ENCODE data around the gene KLK6.
"Not testable (repeated sequence)": the region's sequence is repeated elsewhere in the genome, so short reads cannot be mapped to it uniquely, and the experiment has no call there.

Gene KLK6

DNA sequence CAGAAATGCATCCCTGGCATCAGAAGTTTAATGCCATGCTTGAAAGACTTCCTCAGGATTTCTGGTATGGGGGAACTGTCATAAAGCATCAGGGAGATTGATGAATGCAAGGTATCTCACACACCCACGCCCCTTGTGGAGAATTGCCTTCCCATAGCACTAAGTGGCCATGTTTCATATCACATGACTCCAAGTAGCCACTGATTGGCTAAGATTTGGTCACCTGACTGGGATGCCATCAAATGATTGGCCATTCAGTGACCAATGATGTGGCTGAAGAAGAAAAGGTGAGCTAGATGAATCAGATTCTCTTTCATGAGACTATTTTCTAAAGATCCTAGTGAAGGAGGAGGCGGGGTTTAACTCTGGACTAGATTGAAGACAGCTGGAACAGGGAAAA, 24.7 kb upstream of the KLK6 start:
- in situ Hi-C loops (cut with MboI; ENCODE audit: low sequenced_read_pairs), result no loop called here

DNA sequence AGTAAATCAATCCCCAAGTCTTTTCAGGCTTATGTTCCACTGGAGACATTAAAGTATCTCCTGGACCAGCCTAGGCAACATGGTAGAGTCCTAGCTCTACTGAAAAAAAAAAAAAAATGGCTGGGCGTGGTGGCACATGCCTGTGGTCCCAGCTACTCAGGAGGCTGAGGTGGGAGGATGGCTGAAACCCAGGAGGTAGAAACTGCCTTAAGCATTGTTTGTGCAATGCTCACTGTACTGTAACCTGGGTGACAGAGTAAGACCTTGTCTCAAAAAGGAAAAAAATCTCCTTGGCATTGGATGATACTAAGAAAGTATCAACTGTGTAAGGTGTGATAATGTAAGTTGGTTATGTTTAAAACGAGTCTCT, 23.3 kb upstream of the KLK6 start:
- in situ Hi-C loops (cut with MboI; ENCODE audit: low sequenced_read_pairs), result no loop called here

DNA sequence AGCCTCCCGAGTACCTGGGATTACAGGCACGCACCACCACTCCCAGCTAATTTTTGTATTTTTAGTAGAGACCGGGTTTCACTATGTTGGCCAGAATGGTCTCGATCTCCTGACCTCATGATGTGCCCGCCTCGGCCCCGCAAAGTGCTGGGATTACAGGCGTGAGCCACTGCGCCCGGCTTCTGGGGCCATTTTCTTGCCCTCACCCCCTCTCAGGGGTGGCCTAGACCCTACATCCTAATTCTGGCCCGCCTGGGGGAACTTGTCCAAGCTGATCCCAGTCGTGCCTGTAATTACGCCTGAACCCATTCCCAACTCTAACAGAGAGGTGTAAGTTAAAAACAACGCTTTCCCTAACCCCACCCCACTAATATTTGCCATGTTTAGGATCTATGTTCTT, 15.0 kb upstream of the KLK6 start:
- in situ Hi-C loops (cut with MboI; ENCODE audit: low sequenced_read_pairs), result not testable (repeated sequence)

DNA sequence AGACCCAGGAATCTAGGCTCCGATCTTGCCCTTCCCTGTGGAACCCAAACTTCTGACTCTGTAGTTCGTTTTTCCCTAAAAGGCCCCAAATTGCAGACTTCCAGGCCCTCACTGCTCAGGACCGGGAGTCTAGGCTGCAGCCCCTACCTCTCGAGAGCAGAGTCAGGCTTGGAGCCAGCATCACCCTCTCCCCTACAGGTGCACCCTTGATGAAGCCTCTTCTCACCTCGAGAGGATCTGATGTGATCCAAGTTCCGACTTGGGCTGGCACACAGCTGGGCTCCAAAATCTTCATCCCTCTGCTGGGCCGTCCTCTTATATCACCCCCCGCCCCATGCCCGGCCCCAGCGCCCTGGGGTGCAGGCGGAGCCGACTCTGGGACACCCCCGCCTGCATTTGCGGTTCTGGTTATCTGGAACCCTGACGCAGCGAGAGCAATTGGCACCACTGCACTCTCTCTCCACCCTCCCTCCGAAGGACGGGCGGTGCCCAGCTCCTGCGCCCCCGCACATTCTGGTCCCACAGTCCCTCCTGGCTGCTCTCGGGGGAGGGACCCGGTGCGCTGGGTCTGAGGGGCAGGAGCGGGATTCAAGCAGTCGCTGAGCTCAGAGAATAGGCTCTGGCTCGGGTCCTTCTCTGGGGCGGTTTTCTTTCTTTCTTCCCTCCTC, 14.4 kb upstream of the KLK6 start, which contains the start of gene KLK7:
TSS of gene KLK7 (minus strand) at position 293 of the 668 bp plus-strand sequence. CDS start 1,518 bp downstream, outside the sequence.
- in situ Hi-C loops (cut with MboI; ENCODE audit: low sequenced_read_pairs), result no loop called here

DNA sequence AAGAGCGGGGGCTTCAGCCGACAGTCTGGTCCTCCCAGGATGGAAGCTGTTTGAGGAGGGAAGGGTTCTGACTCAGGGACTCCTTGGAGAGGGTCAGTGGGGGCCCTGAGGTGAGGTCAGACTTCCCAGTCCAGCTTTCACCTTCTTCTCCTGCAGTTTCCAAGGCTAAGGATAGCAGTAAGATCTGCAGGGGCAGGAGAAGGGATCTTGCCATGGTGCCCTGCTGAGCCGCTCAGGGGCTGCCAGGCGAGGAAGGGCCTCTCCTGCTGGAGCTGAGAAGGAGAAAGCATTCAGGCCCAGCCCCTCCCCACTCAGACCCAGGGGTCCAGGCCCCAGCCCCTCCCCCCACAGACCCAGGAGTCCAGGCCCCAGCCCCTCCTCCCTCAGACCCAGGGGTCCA, 12.8 kb upstream of the KLK6 start:
- in situ Hi-C loops (cut with MboI; ENCODE audit: low sequenced_read_pairs), result no loop called here

DNA sequence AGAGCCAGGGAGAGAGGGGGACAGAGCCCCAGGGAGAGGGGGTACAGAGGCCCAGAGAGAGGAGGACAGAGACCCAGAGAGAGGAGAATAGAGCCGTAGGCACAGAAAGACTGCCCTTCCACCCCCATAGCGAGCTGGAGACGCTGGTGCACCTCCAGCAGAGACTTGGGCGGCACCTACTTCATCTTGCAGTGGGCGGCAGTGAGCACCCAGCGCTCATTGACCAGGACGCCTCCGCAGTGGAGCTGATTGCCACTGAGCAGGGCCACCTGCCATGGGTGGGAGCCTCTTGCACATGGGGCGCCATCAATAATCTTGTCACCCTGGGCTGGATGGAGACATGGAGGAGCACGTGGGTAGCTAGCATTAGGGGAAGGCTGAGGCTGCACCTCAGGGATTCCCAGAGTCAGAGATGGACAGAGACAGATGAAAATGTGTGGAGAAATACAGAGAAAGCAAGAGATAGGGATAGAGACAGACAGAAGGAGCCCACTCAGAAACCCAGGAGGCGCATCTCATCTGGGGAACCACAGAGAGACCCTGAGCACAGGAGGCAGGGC, 12.3 kb upstream of the KLK6 start:
- in situ Hi-C loops (cut with MboI; ENCODE audit: low sequenced_read_pairs), result no loop called here

DNA sequence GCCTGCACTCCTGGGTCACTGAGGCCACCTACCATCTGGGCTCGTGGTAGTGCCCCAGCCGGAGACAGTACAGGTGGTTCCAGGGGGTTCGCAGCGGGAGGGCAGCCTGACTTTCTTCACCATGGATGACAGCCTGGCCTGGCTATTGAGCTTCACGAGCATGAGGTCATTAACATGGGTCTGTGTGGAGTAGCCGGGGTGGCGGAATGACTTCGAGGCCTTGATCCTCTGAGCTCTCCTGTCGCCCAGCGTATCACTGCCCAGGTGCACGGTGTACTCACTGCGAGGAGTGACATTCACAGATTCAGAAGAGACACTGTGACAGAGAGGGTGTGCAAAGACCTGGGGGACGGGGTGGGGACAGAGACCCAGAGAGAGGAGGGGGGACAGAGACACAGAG, 10.8 kb upstream of the KLK6 start:
- in situ Hi-C loops (cut with MboI; ENCODE audit: low sequenced_read_pairs), result no loop called here

DNA sequence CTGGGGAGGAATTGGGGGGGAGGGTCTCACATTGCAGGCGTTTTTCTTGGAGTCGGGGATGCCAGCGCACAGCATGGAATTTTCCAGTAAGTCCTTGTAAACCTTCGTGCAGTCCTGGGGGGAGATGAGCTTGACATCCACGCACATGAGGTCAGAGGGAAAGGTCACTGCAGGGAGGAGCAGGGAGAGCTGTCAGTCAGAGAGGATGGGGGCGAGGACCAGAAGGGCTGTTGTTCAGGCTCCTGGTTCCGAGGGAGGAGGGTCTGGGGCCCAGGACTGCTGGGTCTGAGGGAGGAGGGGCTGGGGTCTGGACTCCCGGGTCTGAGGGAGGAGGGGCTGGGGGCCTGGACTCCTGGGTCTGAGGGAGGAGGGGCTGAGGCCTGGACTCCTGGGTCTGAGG, 10.4 kb upstream of the KLK6 start:
- in situ Hi-C loops (cut with MboI; ENCODE audit: low sequenced_read_pairs), result no loop called here

DNA sequence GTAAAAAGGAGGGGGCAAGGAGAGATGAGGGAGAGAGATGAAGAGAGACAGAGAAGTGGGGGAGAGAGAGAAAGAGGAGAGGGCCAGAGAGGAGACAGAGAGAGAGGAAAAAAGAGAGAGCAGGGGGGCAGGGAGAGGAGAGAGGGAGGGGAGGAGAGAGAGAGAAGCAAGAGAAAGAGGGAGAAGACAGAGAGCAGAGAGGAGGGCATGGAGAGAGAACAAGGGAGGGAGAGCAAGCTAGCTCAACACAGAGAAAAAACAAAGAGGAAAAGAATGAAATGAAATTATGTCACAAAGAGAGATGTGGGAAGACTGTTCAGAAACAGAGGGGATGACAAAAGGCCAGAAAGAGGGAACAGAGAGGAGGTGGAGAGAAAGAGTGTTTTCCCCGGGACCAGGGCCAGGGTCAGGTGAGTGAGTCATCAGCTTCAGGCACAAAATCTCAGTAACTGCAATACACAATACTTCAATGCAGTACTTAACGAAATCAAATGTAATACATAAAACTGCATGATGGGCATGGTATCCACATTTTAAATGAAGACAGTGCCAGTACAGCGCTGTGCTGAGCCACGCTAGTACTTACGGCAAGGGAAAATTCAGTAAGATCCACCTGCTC, 9.5 kb upstream of the KLK6 start:
- in situ Hi-C loops (cut with MboI; ENCODE audit: low sequenced_read_pairs), result no loop called here

DNA sequence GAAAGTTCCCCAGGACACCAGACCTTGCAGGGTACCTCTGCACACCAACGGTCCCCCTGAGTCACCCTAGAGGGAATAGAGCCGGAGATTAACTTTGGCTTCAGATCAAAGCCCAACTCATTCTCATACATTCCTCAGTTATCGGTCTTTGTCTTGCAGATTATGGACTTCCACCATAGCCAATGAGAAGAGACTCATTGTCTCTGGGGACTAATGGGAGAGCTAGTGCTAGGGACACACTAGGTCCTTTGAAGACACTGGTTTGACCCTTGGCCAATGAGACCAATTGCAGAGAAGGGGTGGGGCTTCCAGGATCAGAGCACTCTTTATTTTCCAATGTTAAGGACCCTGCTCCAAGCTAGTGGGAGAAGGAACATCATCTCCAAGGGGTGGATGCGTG, 8.2 kb upstream of the KLK6 start:
- in situ Hi-C loops (cut with MboI; ENCODE audit: low sequenced_read_pairs), result no loop called here

DNA sequence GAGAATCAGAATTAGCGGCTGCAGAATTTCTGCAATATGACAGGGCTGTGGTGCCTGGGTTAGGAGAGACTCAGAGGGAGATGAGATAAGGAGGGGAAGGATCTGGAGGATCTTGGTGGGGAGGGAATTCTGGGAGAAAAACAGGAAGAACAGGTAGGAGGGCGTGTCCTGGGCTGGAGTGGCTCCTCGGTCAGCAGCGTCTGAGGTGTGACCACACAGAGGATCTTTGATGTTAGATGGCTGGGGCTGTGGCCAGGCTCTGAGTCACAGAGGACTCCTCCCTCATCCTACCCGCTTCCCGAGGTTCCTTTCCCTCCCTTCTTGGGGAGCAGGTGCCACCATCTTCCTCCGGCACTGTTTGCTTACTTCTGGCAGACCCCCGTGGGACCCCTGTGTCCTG, 6.4 kb upstream of the KLK6 start:
- in situ Hi-C loops (cut with MboI; ENCODE audit: low sequenced_read_pairs), result no loop called here

DNA sequence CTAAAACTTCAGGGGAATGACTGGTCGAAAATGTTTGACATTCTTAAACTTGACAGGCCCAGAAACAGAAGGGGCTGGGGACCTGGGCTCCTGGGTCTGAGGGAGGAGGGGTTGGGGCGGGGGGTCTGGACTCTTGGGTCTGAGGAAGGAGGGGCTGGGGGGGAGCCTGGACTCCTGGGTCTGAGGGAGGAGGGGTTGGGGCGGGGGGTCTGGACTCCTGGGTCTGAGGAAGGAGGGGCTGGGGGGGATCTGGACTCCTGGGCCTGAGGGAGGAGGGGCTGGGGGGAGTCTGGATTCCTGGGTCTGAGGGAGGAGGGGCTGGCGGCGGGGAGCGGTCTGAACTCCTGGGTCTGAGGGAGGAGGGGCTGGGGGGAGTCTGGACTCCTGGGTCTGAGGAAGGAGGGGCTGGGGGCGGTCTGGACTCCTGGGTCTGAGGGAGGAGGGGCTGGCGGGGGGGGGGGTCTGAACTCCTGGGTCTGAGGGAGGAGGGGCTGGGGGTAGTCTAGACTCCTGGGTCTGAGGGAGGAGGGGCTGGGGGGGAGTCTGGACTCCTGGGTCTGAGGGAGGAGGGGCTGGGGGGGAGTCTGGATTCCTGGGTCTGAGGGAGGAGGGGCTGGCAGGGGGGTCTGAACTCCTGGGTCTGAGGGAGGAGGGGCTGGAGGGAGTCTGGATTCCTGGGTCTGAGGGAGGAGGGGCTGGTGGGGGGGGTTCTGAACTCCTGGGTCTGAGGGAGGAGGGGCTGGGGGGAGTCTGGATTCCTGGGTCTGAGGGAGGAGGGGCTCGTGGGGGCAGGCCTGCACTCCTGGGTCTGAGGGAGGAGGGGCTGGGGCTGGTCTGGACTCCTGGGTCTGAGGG, 5.5 kb upstream of the KLK6 start:
- in situ Hi-C loops (cut with MboI; ENCODE audit: low sequenced_read_pairs), result no loop called here

DNA sequence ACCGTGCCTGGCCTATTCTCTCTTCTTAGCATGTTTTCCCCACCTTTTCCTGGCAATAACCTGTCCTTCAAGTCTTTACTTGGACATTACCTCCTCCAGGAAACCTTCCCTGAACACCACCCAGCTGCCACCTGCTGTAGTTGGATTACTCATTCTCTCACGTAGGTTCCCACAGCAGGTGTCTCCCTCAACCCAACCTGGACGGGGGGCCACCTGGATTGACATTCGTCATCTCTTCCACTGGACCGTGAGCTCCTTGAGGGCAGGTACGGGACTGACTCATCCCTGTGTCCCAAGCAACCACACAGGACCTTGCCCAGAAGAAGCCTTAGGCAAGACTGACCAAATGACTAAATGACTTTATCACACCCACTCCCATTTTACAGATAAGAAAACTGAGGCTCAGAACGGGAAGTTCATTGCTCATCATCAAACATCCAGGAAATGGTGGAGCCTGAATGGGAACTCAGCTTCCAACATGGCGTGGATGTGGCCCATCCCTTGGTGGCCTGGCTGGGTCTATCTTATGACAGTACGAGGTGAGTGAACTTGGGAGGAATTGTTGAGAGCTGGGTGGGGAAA, 3.5 kb upstream of the KLK6 start:
- in situ Hi-C loops (cut with MboI; ENCODE audit: low sequenced_read_pairs), result no loop called here

DNA sequence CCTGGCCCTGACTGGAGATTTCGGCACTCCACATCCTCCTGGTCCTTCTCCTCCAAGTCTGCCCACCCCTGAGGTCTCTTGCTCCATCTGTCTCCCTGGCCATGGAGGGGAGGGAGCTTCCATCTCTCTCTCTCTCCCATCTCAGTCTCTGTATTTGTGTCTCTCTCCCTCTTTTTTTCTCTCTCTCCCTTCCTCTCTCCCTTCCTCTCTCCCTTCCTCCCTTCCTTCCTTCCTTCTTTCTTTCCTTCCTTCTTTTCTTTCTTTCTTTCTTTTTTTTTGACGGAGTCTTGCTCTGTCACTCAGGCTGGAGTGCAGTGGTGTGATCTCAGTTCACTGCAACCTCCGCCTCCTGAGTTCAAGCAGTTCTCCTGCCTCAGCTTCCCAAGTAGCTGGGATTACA, 419 bp upstream of the KLK6 start:
- in situ Hi-C loops (cut with MboI; ENCODE audit: low sequenced_read_pairs), result not testable (repeated sequence)

DNA sequence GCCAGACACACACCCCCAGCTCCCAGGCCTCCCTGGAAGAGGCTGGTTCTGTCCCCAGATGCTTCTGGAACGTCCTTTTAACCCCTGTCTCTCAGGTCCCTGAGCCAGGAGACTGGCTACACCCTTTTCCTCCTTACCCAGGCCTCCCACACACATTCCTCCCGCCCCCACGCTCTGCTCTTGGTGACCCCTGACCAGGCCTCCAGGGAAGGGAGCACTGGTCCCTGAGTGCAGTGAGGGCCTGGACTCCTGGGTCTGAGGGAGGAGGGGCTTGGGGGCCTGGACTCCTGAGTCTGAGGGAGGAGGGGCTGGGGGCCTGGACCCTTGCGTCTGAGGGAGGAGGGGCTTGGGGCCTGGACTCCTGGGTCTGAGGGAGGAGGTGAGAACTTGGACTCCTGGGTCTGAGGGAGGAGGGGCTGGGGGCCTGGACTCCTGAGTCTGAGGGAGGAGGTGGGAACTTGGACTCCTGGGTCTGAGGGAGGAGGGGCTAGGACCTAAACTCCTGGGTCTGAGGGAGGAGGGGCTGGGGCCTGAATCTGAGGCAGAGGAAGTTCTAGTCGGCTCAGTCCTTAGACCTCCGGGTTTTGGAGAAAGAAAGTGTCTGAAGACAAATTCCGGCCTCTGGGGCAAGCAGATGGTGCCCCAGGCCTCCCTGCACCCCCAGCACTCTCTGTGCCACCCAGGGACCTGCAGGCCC, 527 bp downstream of the KLK6 start:
- in situ Hi-C loops (cut with MboI; ENCODE audit: low sequenced_read_pairs), result no loop called here

DNA sequence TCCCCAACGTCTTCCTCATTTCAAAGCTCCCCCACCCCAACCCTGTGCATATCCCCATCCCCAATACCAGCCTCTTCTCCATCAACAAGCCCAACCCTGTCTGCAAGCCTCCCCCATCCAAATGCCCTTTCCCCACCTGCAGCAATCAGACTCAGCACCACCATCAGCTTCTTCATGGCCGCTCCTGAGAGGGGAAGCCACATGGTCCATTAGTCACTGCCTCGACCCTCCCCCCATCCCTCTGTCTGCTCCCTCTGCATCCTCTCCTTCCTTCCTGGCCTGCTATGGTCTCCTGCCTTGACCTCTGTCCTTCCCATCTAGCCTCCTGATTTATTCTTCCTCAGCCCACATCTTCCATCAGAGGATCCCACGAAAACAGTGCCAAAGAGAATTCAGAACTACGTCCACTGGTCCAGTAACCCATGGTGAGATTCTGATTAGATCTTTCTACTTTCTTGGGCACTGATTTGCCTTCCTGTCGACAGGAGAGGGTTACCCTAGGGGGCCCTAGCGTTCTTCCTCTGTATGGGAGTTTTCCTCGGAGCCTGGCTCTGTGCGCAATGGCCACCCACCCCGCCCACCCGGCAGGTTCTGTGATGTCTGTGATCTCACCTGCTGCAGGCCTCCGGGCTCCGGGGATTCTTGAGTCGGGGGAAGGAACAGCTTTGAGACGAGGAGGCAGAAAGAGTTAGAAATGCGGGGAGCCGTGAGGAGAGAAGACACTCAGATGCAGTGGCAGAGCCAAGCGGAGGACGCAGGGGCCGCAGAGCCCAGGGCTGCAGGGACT, 1.3 kb downstream of the KLK6 start:
- in situ Hi-C loops (cut with MboI; ENCODE audit: low sequenced_read_pairs), result no loop called here

DNA sequence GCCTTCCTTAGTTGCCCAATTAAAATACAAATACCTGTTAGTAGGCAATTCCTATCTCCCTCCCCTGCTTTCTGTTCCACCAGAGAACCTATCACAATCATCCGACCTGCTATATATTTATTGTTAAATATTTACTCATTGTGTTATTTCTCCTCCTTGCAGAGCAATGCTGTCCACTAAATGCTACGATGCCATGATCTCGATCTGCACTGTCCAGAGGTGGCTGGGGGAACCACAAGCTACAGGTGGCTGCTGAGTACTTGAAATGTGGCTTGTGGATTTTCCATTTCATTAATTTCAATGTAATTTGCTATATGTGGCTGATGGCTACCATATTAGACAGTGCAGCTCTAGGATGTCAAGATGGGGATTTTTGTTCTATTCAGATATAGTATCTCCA, 5.1 kb downstream of the KLK6 start:
- in situ Hi-C loops (cut with MboI; ENCODE audit: low sequenced_read_pairs), result no loop called here

DNA sequence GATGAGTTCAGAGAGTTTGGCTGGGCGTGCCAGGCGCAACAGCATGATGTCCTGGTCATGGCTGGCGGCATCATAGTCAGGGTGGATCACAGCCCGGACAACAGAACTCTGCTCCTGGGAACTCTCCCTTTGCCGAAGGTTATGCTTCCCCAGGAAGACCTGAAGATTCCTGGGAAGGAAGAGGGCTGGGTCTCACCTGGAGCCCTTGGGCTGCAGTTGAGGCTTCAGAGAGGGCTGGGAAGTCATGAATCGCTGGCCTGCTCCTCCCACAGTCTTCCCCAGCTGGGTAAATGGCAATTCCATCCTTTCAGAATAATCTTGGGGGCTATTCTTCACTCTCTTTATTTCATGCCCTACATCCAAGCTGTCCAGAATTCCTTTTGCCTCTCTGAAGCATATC, 6.0 kb downstream of the KLK6 start:
- in situ Hi-C loops (cut with MboI; ENCODE audit: low sequenced_read_pairs), result no loop called here

DNA sequence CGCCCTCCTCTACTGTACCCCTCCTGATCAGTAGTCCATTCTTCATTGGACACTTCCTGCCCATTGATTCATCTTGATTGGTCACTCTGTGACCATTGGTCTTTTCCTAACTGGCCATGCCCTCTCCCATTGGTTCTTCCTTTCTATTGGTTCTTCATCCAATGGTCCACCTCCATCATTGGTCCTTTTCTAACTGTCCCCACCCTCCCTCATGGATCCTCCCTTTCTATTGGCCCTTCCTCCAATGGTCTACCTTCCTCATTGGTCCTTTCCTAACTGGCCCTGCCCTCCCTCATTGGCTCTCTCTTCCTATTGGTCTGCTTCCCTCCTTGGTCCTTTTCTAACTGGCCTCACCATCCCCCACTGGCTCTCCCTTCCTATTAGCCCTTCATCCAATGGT, 7.1 kb downstream of the KLK6 start:
- in situ Hi-C loops (cut with MboI; ENCODE audit: low sequenced_read_pairs), result no loop called here

Data from HL-60/S4 treated with retinoic acid at 250 ng/mL for 4 days and 3 days (cell line).